PC-9 (cell line): ENCODE results near the gene PCMTD2. TPM values are rescaled to one million over a fixed set of nuclear protein-coding genes. Genes with fewer than 3 reads are reported as not detected.

Experiments
- BruUV-seq: library from RNA; stranded (reverse); fragments of 400-500 nt; replicated peaks from 2 replicates; lab custom pipeline; 2021; lab: Mats Ljungman, UMichigan
- CTCF ChIA-PET: fragments of 300-600 bp; sonication (Branson Sonifier 250); formaldehyde crosslinking; loops from one replicate; lab custom pipeline; 2022; ENCODE audit warnings: antibody characterized with exemption; lab: Charles Lee
- POLR2A ChIA-PET: fragments of 300-600 bp; sonication (Branson Sonifier 250); formaldehyde crosslinking; loops from one replicate; lab custom pipeline; 2022; ENCODE audit warnings: antibody characterized with exemption; ENCODE audit not compliant: unreplicated experiment; lab: Charles Lee
- DNase-seq, 2 experiments: peaks; one replicate each; pipeline versions ENCODE4 v3.0.0 to v3.0.0-alpha.2; 2015 to 2022; ENCODE audit warnings: mixed read lengths in 1 of 2
- H2AFZ ChIP-seq: fragments of 200-600 bp; sonication (generic); 2 replicates; pipeline ENCODE4 v1.8.1; 2017; ENCODE audit warnings: antibody characterized with exemption
- H3F3A ChIP-seq: fragments of 200-600 bp; sonication (generic); 2 replicates; pipeline ENCODE4 v1.8.1; 2017; ENCODE audit warnings: antibody characterized with exemption, mild to moderate bottlenecking, low read depth; ENCODE audit not compliant: insufficient read depth
- H3K27ac ChIP-seq: fragments of 200-600 bp; sonication (generic); 2 replicates; pipeline ENCODE4 v1.6.1; 2016; ENCODE audit warnings: mixed run types
- H3K27me3 ChIP-seq: fragments of 200-600 bp; sonication (generic); 2 replicates; pipeline ENCODE4 v1.6.1; 2016; ENCODE audit warnings: low read depth, mixed run types; ENCODE audit not compliant: insufficient read depth
- H3K36me3 ChIP-seq: fragments of 200-600 bp; sonication (generic); 2 replicates; pipeline ENCODE4 v1.6.1; 2016; ENCODE audit warnings: low read depth, mixed run types
- H3K4me1 ChIP-seq: fragments of 200-600 bp; sonication (generic); replicated peaks from 2 replicates; pipeline ENCODE4 v1.6.1; 2016; ENCODE audit warnings: mixed run types; ENCODE audit not compliant: insufficient read depth
- H3K4me2 ChIP-seq: fragments of 200-600 bp; sonication (generic); 2 replicates; pipeline ENCODE4 v1.6.1; 2017; ENCODE audit warnings: mixed run types
- H3K4me3 ChIP-seq: fragments of 200-600 bp; sonication (generic); 2 replicates; pipeline ENCODE4 v1.6.1; 2016; ENCODE audit warnings: mixed run types
- H3K79me2 ChIP-seq: fragments of 200-600 bp; sonication (generic); 2 replicates; pipeline ENCODE4 v1.6.1; 2017; ENCODE audit warnings: low read depth, mixed run types
- H3K9me2 ChIP-seq: fragments of 200-600 bp; sonication (generic); 2 replicates; pipeline ENCODE4 v1.8.1; 2017; ENCODE audit warnings: mild to moderate bottlenecking; ENCODE audit not compliant: insufficient read depth
- H3K9me3 ChIP-seq: fragments of 200-600 bp; sonication (generic); 2 replicates; pipeline ENCODE4 v1.8.1; 2016; ENCODE audit warnings: low read depth; ENCODE audit not compliant: insufficient read depth
- H4K20me1 ChIP-seq: fragments of 200-600 bp; sonication (generic); 2 replicates; pipeline ENCODE4 v1.8.1; 2017; ENCODE audit not compliant: insufficient read depth
- CTCF ChIP-seq: fragments of 200-600 bp; sonication (generic); conservative IDR thresholded peaks from 2 replicates; pipeline ENCODE4 v1.6.1; 2017; ENCODE audit warnings: mixed run types, antibody characterized with exemption, mild to moderate bottlenecking, moderate library complexity
- EZH2 ChIP-seq: fragments of 200-600 bp; sonication (generic); IDR thresholded peaks from 2 replicates; pipeline ENCODE4 v1.8.0; 2017; ENCODE audit warnings: antibody characterized with exemption, low read depth
- intact Hi-C: fragments of 100-400 bp; cut with micrococcal nuclease; formaldehyde crosslinking; loops from one replicate; pipeline ENCODE4 v1.10.0; 2022; ENCODE audit not compliant: unreplicated experiment
- total RNA-seq: library from RNA; stranded (reverse); gene quantifications from 2 replicates; pipeline ENCODE4 v1.2.3, GENCODE V29; 2021

The PCMTD2 gene
- total RNA-seq, 1 experiment from 2014 or later: 86.5 TPM

GRCh38 chr20:64230461-64231145 lies 24.9 kb upstream of the PCMTD2 start:
- H3K36me3 ChIP-seq: no peaks in the 10 kb centered on the region
- no peak for DNase-seq
- TF ChIP-seq EZH2 (no peak), CTCF (no peak)
- intact Hi-C loops: no loop called here
- no peaks in the 10 kb centered on the region for H4K20me1 ChIP-seq
- ChIA-PET POLR2A (no interaction called here), CTCF (no interaction called here)
- H3K27me3 ChIP-seq: peaks cover 66% of the 10 kb centered on the region
- BruUV-seq: no TSS peak
- no peaks in the 10 kb centered on the region for H3K4me1 ChIP-seq
- H3K4me2 ChIP-seq: no peak overlapping the region
- H3K79me2 ChIP-seq: no peaks in the 10 kb centered on the region
- H3F3A ChIP-seq: 0 out of 2 replicates have a peak, but pooled peaks cover 4% of the 10 kb centered on the region
- no peak overlapping the region for H3K27ac ChIP-seq
- no peak overlapping the region for H2AFZ ChIP-seq
- H3K4me3 ChIP-seq: no peak overlapping the region
- H3K9me2 ChIP-seq: no peaks in the 10 kb centered on the region
- H3K9me3 ChIP-seq: no peaks in the 10 kb centered on the region

DNA sequence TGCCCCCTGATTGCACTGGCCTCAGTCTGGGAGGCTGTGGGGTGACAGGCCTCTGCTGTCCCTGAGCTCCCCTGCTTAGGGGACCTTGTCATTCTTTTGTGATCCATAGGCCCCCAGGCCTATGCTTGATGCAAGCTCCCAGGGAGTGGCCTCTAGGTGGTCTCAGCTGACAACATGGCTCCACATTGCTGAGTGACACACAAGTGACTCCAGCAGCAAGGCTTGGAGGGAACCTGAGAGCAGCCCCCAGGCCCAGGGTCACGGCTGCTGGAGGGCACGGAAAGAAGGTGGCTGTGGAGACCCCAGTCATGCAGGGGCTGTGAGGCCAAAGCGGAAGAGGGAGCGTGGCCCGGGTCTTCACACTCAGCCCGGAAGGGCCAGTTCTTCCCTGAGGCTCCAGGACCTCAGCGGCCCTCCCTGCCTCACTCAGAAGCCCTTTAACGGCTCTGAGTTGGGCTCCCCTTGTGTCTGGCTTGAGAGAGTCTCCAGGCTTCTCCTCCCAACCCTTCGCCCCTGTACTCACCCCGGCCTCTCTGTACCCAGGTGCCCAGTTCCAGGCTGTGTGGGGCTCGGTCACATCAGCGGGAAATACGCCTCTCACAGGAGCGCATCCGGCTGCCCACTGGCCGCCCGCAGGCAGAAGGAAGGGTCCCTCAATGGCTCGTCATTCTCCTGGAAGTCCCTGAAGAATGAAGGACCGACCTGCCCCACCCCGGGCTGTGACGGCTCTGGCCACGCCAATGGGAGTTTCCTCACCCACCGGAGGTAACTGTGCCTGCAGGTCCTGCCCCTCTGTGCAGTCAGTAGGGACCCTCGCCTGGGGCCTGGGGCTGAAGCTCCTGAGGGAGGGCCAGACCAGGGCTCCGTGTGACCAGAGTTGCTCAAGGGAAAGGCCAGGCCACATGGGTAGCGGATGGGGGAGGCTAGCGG lies 23.7 kb upstream of the PCMTD2 start:
- Histone ChIP-seq H3K4me1 (no peaks in the 10 kb centered on the region), H3K79me2 (no peaks in the 10 kb centered on the region), H3K9me2 (no peaks in the 10 kb centered on the region), H3K9me3 (no peaks in the 10 kb centered on the region), H3K36me3 (no peaks in the 10 kb centered on the region), H2AFZ (no peak overlapping the region), H3K4me2 (no peak overlapping the region), H3K4me3 (no peak overlapping the region), H3F3A (0 out of 2 replicates have a peak, but pooled peaks cover 4% of the 10 kb centered on the region), H4K20me1 (no peaks in the 10 kb centered on the region), H3K27ac (no peak overlapping the region), H3K27me3 (peaks cover 59% of the 10 kb centered on the region)
- no peak for DNase-seq
- BruUV-seq: no TSS peak
- intact Hi-C loops: no loop called here
- CTCF ChIA-PET: no interaction called here
- POLR2A ChIA-PET: no interaction called here
- no peak for TF ChIP-seq CTCF
- no peak for TF ChIP-seq EZH2

DNA sequence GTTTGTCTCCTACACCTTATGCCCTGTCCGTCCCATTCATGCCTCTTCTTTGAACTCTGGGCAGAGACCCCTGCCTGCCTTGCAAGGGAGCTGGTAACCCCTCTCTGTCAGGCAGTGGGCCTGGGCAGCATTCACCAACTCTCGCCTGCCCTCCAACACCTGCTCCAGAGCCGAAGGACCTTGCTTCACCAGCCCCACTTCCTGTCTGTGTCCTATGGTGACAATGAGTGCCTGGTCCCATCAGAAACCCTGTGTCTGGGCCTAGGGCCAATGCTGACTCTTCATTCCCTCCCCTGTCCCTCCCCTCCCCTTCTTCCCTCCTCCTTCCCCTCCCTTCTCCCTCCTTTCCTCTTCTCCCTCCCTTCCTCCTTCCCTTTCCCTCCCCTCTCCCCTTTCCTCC lies 22.8 kb upstream of the PCMTD2 start:
- Histone ChIP-seq H3K9me2 (no peaks in the 10 kb centered on the region), H3K9me3 (no peaks in the 10 kb centered on the region), H3K4me3 (no peak overlapping the region), H4K20me1 (no peaks in the 10 kb centered on the region), H3F3A (0 out of 2 replicates have a peak, but pooled peaks cover 4% of the 10 kb centered on the region), H3K4me1 (no peaks in the 10 kb centered on the region), H3K27ac (no peak overlapping the region), H3K27me3 (peaks cover 59% of the 10 kb centered on the region), H2AFZ (no peak overlapping the region), H3K36me3 (no peaks in the 10 kb centered on the region), H3K79me2 (no peaks in the 10 kb centered on the region), H3K4me2 (no peak overlapping the region)
- BruUV-seq: no TSS peak
- CTCF ChIA-PET: no interaction called here
- no peak for TF ChIP-seq EZH2
- no peak for TF ChIP-seq CTCF
- POLR2A ChIA-PET: no interaction called here
- no peak for DNase-seq
- intact Hi-C loops: no loop called here
